HFFc6 (cell line): ENCODE data around the gene ZSCAN20. TPM values are rescaled to one million over a fixed set of nuclear protein-coding genes. Genes with fewer than 3 reads are reported as not detected.

ENCODE experiments used
- DNase-seq: peaks from one replicate; pipeline ENCODE4 v3.0.0-alpha.2; 2018
- H3K27ac Mint-ChIP-seq: 2 replicates; pipeline ENCODE4 v1.8.0; 2020; ENCODE audit warnings: mild to moderate bottlenecking, mixed read lengths
- H3K27me3 Mint-ChIP-seq: 2 replicates; pipeline ENCODE4 v1.8.0; 2021; ENCODE audit warnings: mild to moderate bottlenecking, moderate library complexity, mixed read lengths; ENCODE audit not compliant: insufficient read depth
- H3K36me3 Mint-ChIP-seq: 2 replicates; pipeline ENCODE4 v1.8.0; 2021; ENCODE audit warnings: low read depth, mixed read lengths
- H3K4me1 Mint-ChIP-seq: 2 replicates; pipeline ENCODE4 v1.8.0; 2020; ENCODE audit warnings: low read depth, mixed read lengths
- H3K4me3 Mint-ChIP-seq: 2 replicates; pipeline ENCODE4 v1.8.0; 2020; ENCODE audit warnings: mild to moderate bottlenecking, moderate library complexity, mixed read lengths
- H3K9me3 Mint-ChIP-seq: 2 replicates; pipeline ENCODE4 v1.8.0; 2020; ENCODE audit warnings: mild to moderate bottlenecking, mixed read lengths
- CTCF ChIP-seq: fragments of 200-600 bp; sonication (generic); IDR thresholded peaks from 2 replicates; pipeline ENCODE4 v1.5.0; 2021; ENCODE audit warnings: antibody characterized with exemption, mild to moderate bottlenecking
- total RNA-seq, 6 experiments: library from RNA; stranded (reverse); fragmentation: NEBNext Ultra II Directional; extraction: Animal tissue kit (Norgen Biotek cat#: 25700); gene quantifications; 2 replicates in 1 of 6; 3 replicates in 5 of 6; pipeline ENCODE4 v1.2.3, GENCODE V29; 2021

ZSCAN20 gene
- total RNA-seq, 6 experiments from 2014 or later, result 5.0 to 6.2 (median 5.6) TPM

GRCh38 chr1:33470495-33471012 lies 1.9 kb upstream of the ZSCAN20 start:
- peaks cover 68% of the 10 kb centered on the region for H3K4me1 Mint-ChIP-seq
- H3K27ac Mint-ChIP-seq, result peak overlapping the region; percentile 80
- H3K36me3 Mint-ChIP-seq, result no peaks in the 10 kb centered on the region
- peak; percentile 87 for DNase-seq
- no peaks in the 10 kb centered on the region for H3K9me3 Mint-ChIP-seq
- H3K4me3 Mint-ChIP-seq, result peak overlapping the region; percentile 72
- H3K27me3 Mint-ChIP-seq, result peaks cover 3% of the 10 kb centered on the region; the same call in 1 of the 2 replicates
- peak; percentile 90 for TF ChIP-seq CTCF

- H3K36me3 Mint-ChIP-seq, result peaks cover 6% of the 10 kb centered on the region; the same call in 1 of the 2 replicates
- no peak for DNase-seq
- TF ChIP-seq CTCF, result no peak
- peak overlapping the region; percentile 26; the same call in 1 of the 2 replicates for H3K27ac Mint-ChIP-seq
- no peaks in the 10 kb centered on the region for H3K9me3 Mint-ChIP-seq
- peaks cover 61% of the 10 kb centered on the region for H3K4me1 Mint-ChIP-seq
- H3K4me3 Mint-ChIP-seq, result peak overlapping the region; percentile 87; the same call in 1 of the 2 replicates
- H3K27me3 Mint-ChIP-seq, result no peaks in the 10 kb centered on the region
These were observed 1.0 kb upstream of the ZSCAN20 start for GRCh38 chr1:33471416-33471815.

- H3K27me3 Mint-ChIP-seq, result no peaks in the 10 kb centered on the region
- no peak for TF ChIP-seq CTCF
- no peaks in the 10 kb centered on the region for H3K9me3 Mint-ChIP-seq
- DNase-seq, result peak; percentile 25
- H3K27ac Mint-ChIP-seq, result no peak overlapping the region
- peaks cover 16% of the 10 kb centered on the region; the same call in 1 of the 2 replicates for H3K36me3 Mint-ChIP-seq
- H3K4me1 Mint-ChIP-seq, result peaks cover 49% of the 10 kb centered on the region
- H3K4me3 Mint-ChIP-seq, result peak overlapping the region; percentile 87
These were observed 1.5 kb downstream of the ZSCAN20 start for GRCh38 chr1:33473900-33474299.

GRCh38 chr1:33477451-33477850 lies 5.0 kb downstream of the ZSCAN20 start:
- Mint-ChIP-seq H3K36me3 (peaks cover 16% of the 10 kb centered on the region), H3K27ac (no peak overlapping the region), H3K9me3 (no peaks in the 10 kb centered on the region), H3K4me3 (no peak overlapping the region), H3K27me3 (no peaks in the 10 kb centered on the region), H3K4me1 (peaks cover 18% of the 10 kb centered on the region)
- no peak for TF ChIP-seq CTCF
- DNase-seq, result no peak

- no peak for TF ChIP-seq CTCF
- H3K27me3 Mint-ChIP-seq, result no peaks in the 10 kb centered on the region
- no peak overlapping the region for H3K4me3 Mint-ChIP-seq
- H3K4me1 Mint-ChIP-seq, result no peaks in the 10 kb centered on the region
- no peak overlapping the region for H3K27ac Mint-ChIP-seq
- DNase-seq, result no peak
- peaks cover 23% of the 10 kb centered on the region for H3K36me3 Mint-ChIP-seq
- no peaks in the 10 kb centered on the region for H3K9me3 Mint-ChIP-seq
These were observed 10.0 kb downstream of the ZSCAN20 start for GRCh38 chr1:33482412-33482811.
